Ovary (tissue), 3 donors: ENCODE measurements around the gene TRPM2.

Experiments
- EP300 ChIP-seq: sonication (generic); formaldehyde crosslinking; IDR thresholded peaks from one replicate; pipeline ENCODE4 v1.6.1; 2017; ENCODE audit warnings: antibody characterized with exemption
- POLR2A ChIP-seq: fragments of 450-650 bp; IDR thresholded peaks from one replicate; pipeline ENCODE4 v1.6.1; 2017; ENCODE audit warnings: antibody characterized with exemption, mild to moderate bottlenecking, moderate library complexity
- TF ChIP-seq, protein P1 (sequence below), 3 donors: fragments of 450-650 bp in 2 of 3; fragments of 200-600 bp in 1 of 3; IDR thresholded peaks; one replicate each; pipeline versions ENCODE4 v1.5.1 to v1.8.0; 2016 to 2022; ENCODE audit warnings: antibody characterized with exemption in 3 of 3, mild to moderate bottlenecking in 1 of 3
- donor health status: DM: no; HTN: no; CAD: no.

DNA sequence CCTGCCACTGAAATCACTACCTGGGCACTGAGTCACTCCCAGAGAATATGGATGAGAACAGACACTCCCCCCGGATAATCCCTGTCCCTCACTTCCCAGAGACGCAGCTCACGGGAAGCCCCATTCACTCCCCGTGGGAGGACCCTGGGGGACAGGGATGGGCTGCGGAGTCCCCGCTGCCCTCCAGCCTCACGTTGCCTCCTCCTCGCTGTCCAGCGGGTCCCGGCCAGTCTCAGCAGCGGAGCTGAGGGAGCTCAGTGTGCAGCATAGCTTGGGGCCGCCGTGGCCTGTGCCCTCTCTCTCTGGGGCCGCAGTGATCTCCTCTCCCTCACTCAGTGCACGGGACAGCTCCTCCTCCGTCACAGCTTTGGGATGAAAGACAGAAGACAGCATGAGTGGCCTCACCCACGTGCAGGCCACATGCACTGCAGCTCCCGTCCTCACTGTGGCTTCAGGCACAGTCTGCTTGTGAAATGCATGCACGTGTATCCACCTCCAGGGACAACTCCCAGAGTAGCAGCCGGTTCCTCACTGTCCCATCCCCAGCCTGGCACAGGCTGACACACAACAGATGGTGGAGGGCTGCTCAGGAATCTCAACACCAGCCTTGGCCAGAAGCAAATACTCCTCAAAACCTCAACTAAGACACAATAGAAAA lies 21.6 kb upstream of the TRPM2 start:
- TF ChIP-seq POLR2A, result no peak
- TF ChIP-seq, protein P1, sequence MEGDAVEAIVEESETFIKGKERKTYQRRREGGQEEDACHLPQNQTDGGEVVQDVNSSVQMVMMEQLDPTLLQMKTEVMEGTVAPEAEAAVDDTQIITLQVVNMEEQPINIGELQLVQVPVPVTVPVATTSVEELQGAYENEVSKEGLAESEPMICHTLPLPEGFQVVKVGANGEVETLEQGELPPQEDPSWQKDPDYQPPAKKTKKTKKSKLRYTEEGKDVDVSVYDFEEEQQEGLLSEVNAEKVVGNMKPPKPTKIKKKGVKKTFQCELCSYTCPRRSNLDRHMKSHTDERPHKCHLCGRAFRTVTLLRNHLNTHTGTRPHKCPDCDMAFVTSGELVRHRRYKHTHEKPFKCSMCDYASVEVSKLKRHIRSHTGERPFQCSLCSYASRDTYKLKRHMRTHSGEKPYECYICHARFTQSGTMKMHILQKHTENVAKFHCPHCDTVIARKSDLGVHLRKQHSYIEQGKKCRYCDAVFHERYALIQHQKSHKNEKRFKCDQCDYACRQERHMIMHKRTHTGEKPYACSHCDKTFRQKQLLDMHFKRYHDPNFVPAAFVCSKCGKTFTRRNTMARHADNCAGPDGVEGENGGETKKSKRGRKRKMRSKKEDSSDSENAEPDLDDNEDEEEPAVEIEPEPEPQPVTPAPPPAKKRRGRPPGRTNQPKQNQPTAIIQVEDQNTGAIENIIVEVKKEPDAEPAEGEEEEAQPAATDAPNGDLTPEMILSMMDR (IDR thresholded peaks at IDR 0.05), result no peak
- no peak for TF ChIP-seq EP300
